22Rv1 (cell line): ENCODE data around the gene ANTXRL.

Experiments used
- CTCF ChIP-seq: fragments of 450-650 bp; IDR thresholded peaks from 2 replicates; pipeline ENCODE4 v1.5.1; 2017; ENCODE audit warnings: mild to moderate bottlenecking
- ZFX ChIP-seq: fragments of 450-650 bp; IDR thresholded peaks from 2 replicates; pipeline ENCODE4 v1.6.1; 2017; ENCODE audit warnings: antibody characterized with exemption, borderline replicate concordance

DNA sequence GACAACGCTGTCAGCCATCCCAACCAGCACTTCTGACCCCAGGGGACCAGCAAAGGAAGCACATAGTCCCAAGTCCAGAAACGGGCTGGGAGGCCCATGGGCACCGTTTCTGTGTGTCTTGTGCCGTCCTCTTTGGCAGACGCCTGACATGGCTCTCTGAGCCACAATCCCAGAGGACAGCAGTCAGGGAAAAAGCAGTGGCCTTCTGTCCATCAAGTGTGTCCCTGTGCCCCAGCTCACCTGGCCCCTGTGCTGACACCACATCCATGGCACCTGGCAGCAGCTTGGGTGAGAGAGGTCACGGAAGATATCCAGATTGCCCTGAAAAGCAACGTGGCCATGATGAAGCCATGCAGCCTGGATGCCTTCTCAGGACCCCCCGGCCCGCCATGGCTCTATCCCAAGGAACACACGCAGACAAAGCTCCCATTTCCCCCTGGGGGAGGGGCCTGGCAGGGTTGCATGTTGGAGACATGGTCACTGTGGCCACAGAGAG lies 38.1 kb upstream of the ANTXRL start:
- TF ChIP-seq CTCF (no peak), ZFX (no peak)
